HepG2 (cell line): ENCODE measurements around the gene LURAP1L. TPM values are rescaled to one million over a fixed set of nuclear protein-coding genes. Genes with fewer than 3 reads are reported as not detected.

Source experiments
- ATF7 ChIP-seq, 2 experiments: fragments of 450-650 bp in 1 of 2; sonication (generic) in 1 of 2; formaldehyde crosslinking in 1 of 2; IDR thresholded peaks; 2 replicates each; pipeline versions ENCODE4 v1.4.0 to v1.6.1; 2016 to 2020; ENCODE audit warnings: antibody characterized with exemption in 1 of 2, mild to moderate bottlenecking in 1 of 2, missing genetic modification reagents in 1 of 2
- FOSL1 ChIP-seq: sonication (generic); formaldehyde crosslinking; IDR thresholded peaks from 2 replicates; pipeline ENCODE4 v1.9.0; 2021; ENCODE audit warnings: missing genetic modification reagents, borderline replicate concordance
- FOSL2 ChIP-seq: sonication (generic); formaldehyde crosslinking; IDR thresholded peaks from 2 replicates; pipeline ENCODE4 v1.4.0; 2020; ENCODE audit warnings: missing genetic modification reagents
- FOXM1 ChIP-seq: sonication (generic); formaldehyde crosslinking; IDR thresholded peaks from 2 replicates; pipeline ENCODE4 v1.5.0; 2020; ENCODE audit warnings: missing genetic modification reagents
- GRHL1 ChIP-seq: sonication (generic); formaldehyde crosslinking; conservative IDR thresholded peaks from 2 replicates; pipeline ENCODE4 v1.8.0; 2022; ENCODE audit warnings: missing genetic modification reagents
- KAT8 ChIP-seq: IDR thresholded peaks from 2 replicates; pipeline ENCODE4 v1.6.1; 2016; ENCODE audit warnings: missing genetic modification reagents, missing compliant biosample characterization
- KLF12 ChIP-seq: sonication (generic); formaldehyde crosslinking; IDR thresholded peaks from 2 replicates; pipeline ENCODE4 v1.4.0; 2020; ENCODE audit warnings: missing genetic modification reagents, borderline replicate concordance
- KMT2B ChIP-seq: IDR thresholded peaks from 2 replicates; pipeline ENCODE4 v1.6.1; 2016; ENCODE audit warnings: missing genetic modification reagents, missing compliant biosample characterization
- MYPOP ChIP-seq: sonication (generic); formaldehyde crosslinking; IDR thresholded peaks from 2 replicates; pipeline ENCODE4 v1.8.1; 2023; ENCODE audit warnings: mild to moderate bottlenecking, moderate library complexity, missing genetic modification reagents
- NCOR1 ChIP-seq: fragments of 200-600 bp; sonication (generic); IDR thresholded peaks from 2 replicates; pipeline ENCODE4 v1.7.0; 2017; ENCODE audit warnings: antibody characterized with exemption, low read length, borderline replicate concordance
- SKIL ChIP-seq: sonication (generic); formaldehyde crosslinking; IDR thresholded peaks from 2 replicates; pipeline ENCODE4 v1.8.0; 2022; ENCODE audit warnings: missing genetic modification reagents, mild to moderate bottlenecking, moderate library complexity, borderline replicate concordance
- SMC3 ChIP-seq: IDR thresholded peaks from 2 replicates; pipeline ENCODE4 v1.6.1; 2011; ENCODE audit warnings: low read length, improper control_type of control experiment
- SRY ChIP-seq: sonication (generic); formaldehyde crosslinking; IDR thresholded peaks from 2 replicates; pipeline ENCODE4 v1.8.0; 2022; ENCODE audit warnings: mild to moderate bottlenecking, missing genetic modification reagents
- SSRP1 ChIP-seq: IDR thresholded peaks from 2 replicates; pipeline ENCODE4 v1.6.1; 2016; ENCODE audit warnings: control low read depth
- ZNF124 ChIP-seq: sonication (generic); formaldehyde crosslinking; IDR thresholded peaks from 2 replicates; pipeline ENCODE4 v1.4.0; 2020; ENCODE audit warnings: missing genetic modification reagents
- ZNF292 ChIP-seq: sonication (generic); formaldehyde crosslinking; IDR thresholded peaks from 2 replicates; pipeline ENCODE4 v1.8.1; 2022; ENCODE audit warnings: mild to moderate bottlenecking, low read depth, missing genetic modification reagents, borderline replicate concordance
- ZNF747 ChIP-seq: sonication (generic); formaldehyde crosslinking; IDR thresholded peaks from 2 replicates; pipeline ENCODE4 v1.8.1; 2023; ENCODE audit warnings: missing genetic modification reagents, mild to moderate bottlenecking, borderline replicate concordance
- ZNF782 ChIP-seq: sonication (generic); formaldehyde crosslinking; IDR thresholded peaks from 2 replicates; pipeline ENCODE4 v1.4.0; 2020; ENCODE audit warnings: missing genetic modification reagents, mild to moderate bottlenecking, borderline replicate concordance
- ZSCAN9 ChIP-seq: IDR thresholded peaks from 2 replicates; pipeline ENCODE4 v1.6.1; 2016; ENCODE audit warnings: borderline replicate concordance
- polyA plus RNA-seq, 8 experiments: library from polyadenylated mRNA; depleted of rRNA in 3 of 8; stranded (reverse) in 7 of 8; unstranded in 1 of 8; fragments of >200 nt; fragmentation: Illumina TruSeq in 4 of 8; extraction: Trizol in 4 of 8; gene quantifications; 2 replicates each; pipeline versions ENCODE4 v1.2.1 to v1.2.3, GENCODE V29; 2011 to 2016; ENCODE audit warnings: low read depth in 4 of 8, missing spikeins in 1 of 8, mixed read lengths in 1 of 8; ENCODE audit not compliant: insufficient read depth in 1 of 8
- total RNA-seq, 5 experiments: library from RNA; depleted of rRNA; stranded (reverse); fragments of >200 nt; fragmentation: Illumina TruSeq; extraction: Trizol; gene quantifications; 2 replicates each; pipeline ENCODE4 v1.2.3, GENCODE V29; 2016; ENCODE audit warnings: low read depth in 1 of 5
- TF ChIP-seq, protein P1 (sequence below): fragments of 450-650 bp; IDR thresholded peaks from 2 replicates; pipeline ENCODE4 v1.6.1; 2016
- TF ChIP-seq, protein P2 (sequence below): IDR thresholded peaks from 2 replicates; pipeline ENCODE4 v1.6.1; 2016; ENCODE audit warnings: missing compliant biosample characterization, missing genetic modification reagents, borderline replicate concordance

Gene LURAP1L
- total and polyA plus RNA-seq, 2 of the 13 experiments (the other 11 are each of a cell fraction or from before 2014, with no cell fraction given): 6.7 to 16.6 TPM

- TF ChIP-seq FOSL2: peak; percentile 100
- TF ChIP-seq MYPOP (CRISPR knock-in tag): peak; percentile 26; the same call in 1 of the 2 replicates
- TF ChIP-seq ZNF124: no peak
- TF ChIP-seq SMC3: no peak
- 0 out of 2 replicates have a peak, but pooled peaks have one; percentile 60 for TF ChIP-seq SSRP1 (CRISPR knock-in tag)
- TF ChIP-seq SRY (CRISPR knock-in tag): no peak
- peak; percentile 59; the same call in 1 of the 2 replicates for TF ChIP-seq KAT8 (CRISPR knock-in tag)
- TF ChIP-seq FOSL1 (CRISPR knock-in tag): peak; percentile 89
- TF ChIP-seq, protein P1, sequence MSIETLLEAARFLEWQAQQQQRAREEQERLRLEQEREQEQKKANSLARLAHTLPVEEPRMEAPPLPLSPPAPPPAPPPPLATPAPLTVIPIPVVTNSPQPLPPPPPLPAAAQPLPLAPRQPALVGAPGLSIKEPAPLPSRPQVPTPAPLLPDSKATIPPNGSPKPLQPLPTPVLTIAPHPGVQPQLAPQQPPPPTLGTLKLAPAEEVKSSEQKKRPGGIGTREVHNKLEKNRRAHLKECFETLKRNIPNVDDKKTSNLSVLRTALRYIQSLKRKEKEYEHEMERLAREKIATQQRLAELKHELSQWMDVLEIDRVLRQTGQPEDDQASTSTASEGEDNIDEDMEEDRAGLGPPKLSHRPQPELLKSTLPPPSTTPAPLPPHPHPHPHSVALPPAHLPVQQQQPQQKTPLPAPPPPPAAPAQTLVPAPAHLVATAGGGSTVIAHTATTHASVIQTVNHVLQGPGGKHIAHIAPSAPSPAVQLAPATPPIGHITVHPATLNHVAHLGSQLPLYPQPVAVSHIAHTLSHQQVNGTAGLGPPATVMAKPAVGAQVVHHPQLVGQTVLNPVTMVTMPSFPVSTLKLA: peak; percentile 42; the same call in 1 of the 2 replicates
- no peak for TF ChIP-seq FOXM1
- TF ChIP-seq ATF7 (IDR thresholded peaks at IDR 0.05): peak; percentile 43
- no peak for TF ChIP-seq ATF7 (CRISPR knock-in tag; IDR thresholded peaks at IDR 0.05)
- TF ChIP-seq SKIL (CRISPR knock-in tag): no peak
- 0 out of 2 replicates have a peak, but pooled peaks have one; percentile 21 for TF ChIP-seq ZNF292 (CRISPR knock-in tag)
- TF ChIP-seq ZSCAN9 (CRISPR knock-in tag): peak; percentile 24; the same call in 1 of the 2 replicates
- peak; percentile 18; the same call in 1 of the 2 replicates for TF ChIP-seq NCOR1
- TF ChIP-seq GRHL1 (CRISPR knock-in tag): no peak
- TF ChIP-seq KLF12 (CRISPR knock-in tag): no peak
- TF ChIP-seq, protein P2, sequence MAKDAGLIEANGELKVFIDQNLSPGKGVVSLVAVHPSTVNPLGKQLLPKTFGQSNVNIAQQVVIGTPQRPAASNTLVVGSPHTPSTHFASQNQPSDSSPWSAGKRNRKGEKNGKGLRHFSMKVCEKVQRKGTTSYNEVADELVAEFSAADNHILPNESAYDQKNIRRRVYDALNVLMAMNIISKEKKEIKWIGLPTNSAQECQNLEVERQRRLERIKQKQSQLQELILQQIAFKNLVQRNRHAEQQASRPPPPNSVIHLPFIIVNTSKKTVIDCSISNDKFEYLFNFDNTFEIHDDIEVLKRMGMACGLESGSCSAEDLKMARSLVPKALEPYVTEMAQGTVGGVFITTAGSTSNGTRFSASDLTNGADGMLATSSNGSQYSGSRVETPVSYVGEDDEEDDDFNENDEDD (CRISPR knock-in tag): peak; percentile 33; the same call in 1 of the 2 replicates
- no peak for TF ChIP-seq ZNF747 (CRISPR knock-in tag)
- no peak for TF ChIP-seq ZNF782 (CRISPR knock-in tag)
- TF ChIP-seq KMT2B (CRISPR knock-in tag): peak; percentile 43; the same call in 1 of the 2 replicates
Measured at GRCh38 chr9:12813960-12814876, 39.4 kb downstream of the LURAP1L start (continued).
